A204.1 (cell line): ENCODE data around the gene OSCP1.

Experiments
- FAIRE-seq: peaks from 2 replicates; lab custom pipeline; 2012; peaks lifted over from hg19 to GRCh38; lab: Jason Lieb, UNC

Gene OSCP1

GRCh38 chr1:36382669-36383068 is 67.6 kb downstream of the OSCP1 start:
- FAIRE-seq: no peak

DNA sequence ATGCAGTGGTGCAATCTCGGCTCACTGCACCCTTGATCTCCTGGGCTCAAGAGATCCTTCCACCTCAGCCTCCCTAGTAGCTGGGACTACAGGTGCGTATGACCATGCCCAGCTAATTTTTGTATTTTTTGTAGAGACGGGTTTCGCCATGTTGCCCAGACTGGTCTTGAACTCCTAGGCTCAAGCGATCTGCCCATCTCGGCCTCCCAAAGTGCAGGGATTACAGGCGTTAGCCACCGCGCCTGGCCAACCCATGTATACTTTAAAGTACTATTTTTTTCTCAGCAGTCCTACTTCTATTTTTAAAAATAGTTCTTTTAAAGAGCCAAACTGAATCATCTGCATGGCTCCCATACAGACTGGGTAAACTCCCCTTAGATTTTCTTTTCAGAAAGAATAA is 68.0 kb downstream of the OSCP1 start:
- no peak for FAIRE-seq

GRCh38 chr1:36381405-36381804 is 68.8 kb downstream of the OSCP1 start:
- FAIRE-seq: no peak

DNA sequence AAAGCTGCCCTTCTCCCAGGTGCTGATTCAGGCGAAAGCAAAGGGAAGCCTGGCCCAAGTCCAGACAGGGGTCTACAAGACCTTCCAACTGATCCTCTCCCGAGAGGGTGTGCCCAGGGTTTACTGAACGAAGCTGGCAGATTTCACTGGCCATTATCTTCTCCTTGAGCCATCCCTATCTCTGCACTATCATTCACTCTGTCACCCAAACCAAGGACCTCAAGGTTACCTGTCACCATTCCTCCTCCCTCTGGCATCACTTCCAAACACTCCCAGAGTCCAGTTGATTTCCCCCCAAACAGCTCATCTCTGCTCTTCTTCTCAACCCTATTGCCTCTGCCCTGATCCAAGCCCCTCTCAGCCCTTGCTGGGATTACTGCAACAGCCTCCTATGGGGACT is 69.5 kb downstream of the OSCP1 start:
- FAIRE-seq: no peak

- no peak for FAIRE-seq
These were observed 70.1 kb downstream of the OSCP1 start for GRCh38 chr1:36380143-36380619.

- no peak for FAIRE-seq
These were observed 72.3 kb downstream of the OSCP1 start for GRCh38 chr1:36377791-36378492.

DNA sequence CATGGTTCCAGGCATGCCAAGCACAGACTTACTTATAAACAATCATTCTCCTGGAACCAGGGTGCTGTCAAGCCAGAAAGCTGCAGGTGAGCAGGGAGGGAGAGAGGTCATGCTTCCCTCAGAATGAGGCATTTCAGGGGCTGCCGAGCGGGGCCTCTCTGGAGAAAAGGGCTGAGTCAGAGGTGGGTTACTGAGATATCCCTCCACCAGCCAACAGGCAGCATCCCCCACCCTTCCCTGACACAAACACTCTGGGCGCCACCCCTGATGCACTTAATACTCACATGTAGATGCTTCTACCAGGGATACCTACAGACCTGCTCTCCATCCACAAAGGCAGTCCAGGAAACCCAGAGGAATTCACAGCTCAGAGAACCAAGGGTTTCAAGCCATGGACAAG is 77.6 kb downstream of the OSCP1 start:
- FAIRE-seq: no peak

DNA sequence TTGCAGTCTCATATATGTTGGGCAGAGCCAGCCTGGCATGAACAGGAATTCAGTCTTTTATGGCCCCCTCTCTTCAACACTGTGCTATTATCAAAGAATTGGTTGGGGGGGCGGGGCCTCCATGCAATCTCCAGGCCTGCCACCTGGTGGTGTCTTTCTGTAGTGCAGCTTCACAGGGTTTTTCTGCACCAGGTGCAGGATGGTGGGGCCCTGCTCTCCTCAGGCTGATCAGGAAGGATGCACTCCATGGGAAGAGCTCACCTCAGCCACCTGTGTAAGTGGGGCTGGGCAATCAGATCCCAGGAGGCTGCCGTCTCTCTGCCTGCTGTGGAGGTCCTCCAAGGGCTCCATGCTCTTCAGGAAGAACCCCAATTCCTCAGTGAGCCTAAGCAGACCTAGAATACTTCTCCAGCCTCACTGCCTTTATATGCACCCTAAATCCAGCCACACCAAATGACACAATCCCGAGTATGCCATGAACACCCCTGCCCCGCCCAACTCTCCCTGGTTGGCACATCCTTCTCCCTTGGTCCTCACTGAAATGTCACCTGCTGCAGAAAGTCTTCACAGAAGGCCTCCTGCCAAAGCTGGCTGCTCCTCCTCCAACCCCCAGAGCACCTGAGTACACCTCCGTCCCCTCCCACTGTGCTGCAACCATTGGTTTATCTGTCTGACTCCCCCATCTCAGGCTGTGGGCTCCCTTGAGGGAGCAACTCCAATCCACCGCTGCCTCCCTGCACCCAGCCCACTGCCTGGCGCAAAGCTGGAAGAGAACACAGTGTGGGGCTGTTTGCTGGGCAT is 81.0 kb downstream of the OSCP1 start:
- no peak for FAIRE-seq
